Measurements from ENCODE around the gene KCNMA1. TPM values are rescaled to one million over a fixed set of nuclear protein-coding genes. Genes with fewer than 3 reads are reported as not detected.

KCNMA1 gene
- total and polyA plus RNA-seq, 10 of the 15 experiments (the other 5 are each of a cell fraction or from before 2014, with no cell fraction given), result 8.5 to 77.0 (median 21.3) TPM

DNA sequence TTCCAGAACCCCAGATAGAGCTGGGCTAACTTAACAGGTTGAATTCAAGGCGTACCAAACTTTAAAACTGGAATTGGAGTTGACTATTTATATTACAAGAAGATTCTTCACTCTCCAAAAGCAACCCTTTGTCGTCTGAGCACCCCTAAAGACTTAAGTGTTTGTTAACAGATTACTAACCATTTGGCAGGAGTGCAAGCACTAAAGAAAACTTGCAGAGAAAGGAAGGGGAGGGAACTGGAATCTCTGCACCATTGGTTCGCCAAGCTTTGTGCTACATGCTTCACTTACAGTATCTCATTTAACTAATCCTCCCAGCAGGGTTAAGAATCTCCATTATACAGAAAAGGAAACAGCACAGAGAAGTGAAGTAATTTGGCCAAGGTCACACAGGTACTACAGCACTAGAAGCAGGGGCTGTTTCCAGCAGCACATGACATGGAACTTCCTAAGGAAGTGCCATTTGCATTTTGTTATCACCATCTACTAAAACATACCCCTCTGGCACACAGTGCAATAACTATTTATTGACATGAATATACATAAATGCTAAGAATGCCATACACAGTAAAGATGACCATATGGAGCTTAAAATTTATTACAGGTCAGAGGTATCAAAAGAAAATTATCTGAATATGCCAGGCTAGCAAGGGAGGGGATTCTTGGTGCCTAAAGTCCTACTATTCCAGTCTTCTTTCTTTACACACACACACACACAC lies 201.2 kb downstream of the KCNMA1 start:
- H3K9ac ChIP-seq (ENCODE audit: control insufficient read depth, insufficient read depth, low read length), result no peak overlapping the region
- no peak overlapping the region for H3K4me3 ChIP-seq
- WGBS (ENCODE audit: insufficient coverage, insufficient replicate concordance, low lambda C conversion rate, missing lambda C conversion rate), result 10% methylated on average over 3 of the region's 3 CpGs
- H3K4me2 ChIP-seq (ENCODE audit: control insufficient read depth, insufficient read depth), result no peak overlapping the region
- no peaks in the 10 kb centered on the region for H3K27me3 ChIP-seq (replicated peaks in 1 of 2; ENCODE audit: control insufficient read depth in 2 of 2, insufficient read depth in 2 of 2, low read length in 1 of 2)
- H3K36me3 ChIP-seq (ENCODE audit: control insufficient read depth in 2 of 2, insufficient read depth in 2 of 2, low read length in 1 of 2), result no peaks in the 10 kb centered on the region
- CTCF ChIA-PET, result interaction anchor here (0.7 to 2.3 kb wide), 5 partner anchors 9 to 205 kb away, joined by 3 to 4 read pairs (median 3); no protein-coding TSS in a partner anchor
- no TSS peak for BruUV-seq (replicated peaks)
- ATAC-seq (no peak), FAIRE-seq (no peak), DNase-seq (ENCODE audit: low read depth, low spot score) (no peak)
- in situ Hi-C loops (cut with MboI), result no loop called here
- intact Hi-C loops (cut with micrococcal nuclease; ENCODE audit: unreplicated experiment), result no loop called here
- no peaks in the 10 kb centered on the region for H3K4me1 ChIP-seq (ENCODE audit: control insufficient read depth, insufficient read depth, low read length)
- POLR2A ChIA-PET, result interaction anchor here (1.6 kb wide), 1 partner anchor 10 kb away, joined by 6 read pairs; no protein-coding TSS in a partner anchor
- H3K27ac ChIP-seq (ENCODE audit: control insufficient read depth, insufficient read depth), result no peak overlapping the region
- H3K79me2 ChIP-seq (ENCODE audit: control insufficient read depth, insufficient read depth, low read length), result no peaks in the 10 kb centered on the region
- no peaks in the 10 kb centered on the region for H4K20me1 ChIP-seq (ENCODE audit: control insufficient read depth, insufficient read depth)
- RAD21 ChIA-PET (ENCODE audit: unreplicated experiment), result interaction anchor here (1.0 kb wide), 2 partner anchors 11 to 178 kb away, joined by 3 read pairs; no protein-coding TSS in a partner anchor
- SMC1A ChIA-PET (ENCODE audit: uncharacterized antibody, unreplicated experiment), result interaction anchor here (0.6 to 1.6 kb wide), 6 partner anchors 10 to 67 kb away, joined by 3 to 6 read pairs (median 4); no protein-coding TSS in a partner anchor
- H3K9me3 ChIP-seq (replicated peaks; ENCODE audit: control insufficient read depth, insufficient read depth, low read length), result no peaks in the 10 kb centered on the region
- H2AFZ ChIP-seq (ENCODE audit: control insufficient read depth, low read depth, low read length), result no peak overlapping the region
- TF ChIP-seq ATF7 (IDR thresholded peaks at IDR 0.05; ENCODE audit: low read depth) (no peak), SREBF2 (IDR thresholded peaks at IDR 0.05; ENCODE audit: low read length) (no peak), POLR2AphosphoS2 (IDR thresholded peaks at IDR 0.05; ENCODE audit: low read depth, low read length) (no peak), YY1 (IDR thresholded peaks at IDR 0.05; ENCODE audit: low read depth, low read length) (no peak), PML (IDR thresholded peaks at IDR 0.05; ENCODE audit: low read length) (no peak), GATAD2B (conservative IDR thresholded peaks at IDR 0.05; ENCODE audit: low read depth) (no peak), TCF12 (IDR thresholded peaks at IDR 0.05; ENCODE audit: low read depth, low read length) (no peak), ZZZ3 (IDR thresholded peaks at IDR 0.05; ENCODE audit: control insufficient read depth, insufficient read length, low read depth) (no peak), BACH1 (IDR thresholded peaks at IDR 0.05; ENCODE audit: borderline replicate concordance) (no peak)
- TF ChIP-seq, protein P1, sequence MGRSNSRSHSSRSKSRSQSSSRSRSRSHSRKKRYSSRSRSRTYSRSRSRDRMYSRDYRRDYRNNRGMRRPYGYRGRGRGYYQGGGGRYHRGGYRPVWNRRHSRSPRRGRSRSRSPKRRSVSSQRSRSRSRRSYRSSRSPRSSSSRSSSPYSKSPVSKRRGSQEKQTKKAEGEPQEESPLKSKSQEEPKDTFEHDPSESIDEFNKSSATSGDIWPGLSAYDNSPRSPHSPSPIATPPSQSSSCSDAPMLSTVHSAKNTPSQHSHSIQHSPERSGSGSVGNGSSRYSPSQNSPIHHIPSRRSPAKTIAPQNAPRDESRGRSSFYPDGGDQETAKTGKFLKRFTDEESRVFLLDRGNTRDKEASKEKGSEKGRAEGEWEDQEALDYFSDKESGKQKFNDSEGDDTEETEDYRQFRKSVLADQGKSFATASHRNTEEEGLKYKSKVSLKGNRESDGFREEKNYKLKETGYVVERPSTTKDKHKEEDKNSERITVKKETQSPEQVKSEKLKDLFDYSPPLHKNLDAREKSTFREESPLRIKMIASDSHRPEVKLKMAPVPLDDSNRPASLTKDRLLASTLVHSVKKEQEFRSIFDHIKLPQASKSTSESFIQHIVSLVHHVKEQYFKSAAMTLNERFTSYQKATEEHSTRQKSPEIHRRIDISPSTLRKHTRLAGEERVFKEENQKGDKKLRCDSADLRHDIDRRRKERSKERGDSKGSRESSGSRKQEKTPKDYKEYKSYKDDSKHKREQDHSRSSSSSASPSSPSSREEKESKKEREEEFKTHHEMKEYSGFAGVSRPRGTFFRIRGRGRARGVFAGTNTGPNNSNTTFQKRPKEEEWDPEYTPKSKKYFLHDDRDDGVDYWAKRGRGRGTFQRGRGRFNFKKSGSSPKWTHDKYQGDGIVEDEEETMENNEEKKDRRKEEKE (IDR thresholded peaks at IDR 0.05), result no peak
- TF ChIP-seq, protein P2, sequence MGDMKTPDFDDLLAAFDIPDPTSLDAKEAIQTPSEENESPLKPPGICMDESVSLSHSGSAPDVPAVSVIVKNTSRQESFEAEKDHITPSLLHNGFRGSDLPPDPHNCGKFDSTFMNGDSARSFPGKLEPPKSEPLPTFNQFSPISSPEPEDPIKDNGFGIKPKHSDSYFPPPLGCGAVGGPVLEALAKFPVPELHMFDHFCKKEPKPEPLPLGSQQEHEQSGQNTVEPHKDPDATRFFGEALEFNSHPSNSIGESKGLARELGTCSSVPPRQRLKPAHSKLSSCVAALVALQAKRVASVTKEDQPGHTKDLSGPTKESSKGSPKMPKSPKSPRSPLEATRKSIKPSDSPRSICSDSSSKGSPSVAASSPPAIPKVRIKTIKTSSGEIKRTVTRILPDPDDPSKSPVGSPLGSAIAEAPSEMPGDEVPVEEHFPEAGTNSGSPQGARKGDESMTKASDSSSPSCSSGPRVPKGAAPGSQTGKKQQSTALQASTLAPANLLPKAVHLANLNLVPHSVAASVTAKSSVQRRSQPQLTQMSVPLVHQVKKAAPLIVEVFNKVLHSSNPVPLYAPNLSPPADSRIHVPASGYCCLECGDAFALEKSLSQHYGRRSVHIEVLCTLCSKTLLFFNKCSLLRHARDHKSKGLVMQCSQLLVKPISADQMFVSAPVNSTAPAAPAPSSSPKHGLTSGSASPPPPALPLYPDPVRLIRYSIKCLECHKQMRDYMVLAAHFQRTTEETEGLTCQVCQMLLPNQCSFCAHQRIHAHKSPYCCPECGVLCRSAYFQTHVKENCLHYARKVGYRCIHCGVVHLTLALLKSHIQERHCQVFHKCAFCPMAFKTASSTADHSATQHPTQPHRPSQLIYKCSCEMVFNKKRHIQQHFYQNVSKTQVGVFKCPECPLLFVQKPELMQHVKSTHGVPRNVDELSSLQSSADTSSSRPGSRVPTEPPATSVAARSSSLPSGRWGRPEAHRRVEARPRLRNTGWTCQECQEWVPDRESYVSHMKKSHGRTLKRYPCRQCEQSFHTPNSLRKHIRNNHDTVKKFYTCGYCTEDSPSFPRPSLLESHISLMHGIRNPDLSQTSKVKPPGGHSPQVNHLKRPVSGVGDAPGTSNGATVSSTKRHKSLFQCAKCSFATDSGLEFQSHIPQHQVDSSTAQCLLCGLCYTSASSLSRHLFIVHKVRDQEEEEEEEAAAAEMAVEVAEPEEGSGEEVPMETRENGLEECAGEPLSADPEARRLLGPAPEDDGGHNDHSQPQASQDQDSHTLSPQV (IDR thresholded peaks at IDR 0.05), result no peak
- TF ChIP-seq, protein P3, sequence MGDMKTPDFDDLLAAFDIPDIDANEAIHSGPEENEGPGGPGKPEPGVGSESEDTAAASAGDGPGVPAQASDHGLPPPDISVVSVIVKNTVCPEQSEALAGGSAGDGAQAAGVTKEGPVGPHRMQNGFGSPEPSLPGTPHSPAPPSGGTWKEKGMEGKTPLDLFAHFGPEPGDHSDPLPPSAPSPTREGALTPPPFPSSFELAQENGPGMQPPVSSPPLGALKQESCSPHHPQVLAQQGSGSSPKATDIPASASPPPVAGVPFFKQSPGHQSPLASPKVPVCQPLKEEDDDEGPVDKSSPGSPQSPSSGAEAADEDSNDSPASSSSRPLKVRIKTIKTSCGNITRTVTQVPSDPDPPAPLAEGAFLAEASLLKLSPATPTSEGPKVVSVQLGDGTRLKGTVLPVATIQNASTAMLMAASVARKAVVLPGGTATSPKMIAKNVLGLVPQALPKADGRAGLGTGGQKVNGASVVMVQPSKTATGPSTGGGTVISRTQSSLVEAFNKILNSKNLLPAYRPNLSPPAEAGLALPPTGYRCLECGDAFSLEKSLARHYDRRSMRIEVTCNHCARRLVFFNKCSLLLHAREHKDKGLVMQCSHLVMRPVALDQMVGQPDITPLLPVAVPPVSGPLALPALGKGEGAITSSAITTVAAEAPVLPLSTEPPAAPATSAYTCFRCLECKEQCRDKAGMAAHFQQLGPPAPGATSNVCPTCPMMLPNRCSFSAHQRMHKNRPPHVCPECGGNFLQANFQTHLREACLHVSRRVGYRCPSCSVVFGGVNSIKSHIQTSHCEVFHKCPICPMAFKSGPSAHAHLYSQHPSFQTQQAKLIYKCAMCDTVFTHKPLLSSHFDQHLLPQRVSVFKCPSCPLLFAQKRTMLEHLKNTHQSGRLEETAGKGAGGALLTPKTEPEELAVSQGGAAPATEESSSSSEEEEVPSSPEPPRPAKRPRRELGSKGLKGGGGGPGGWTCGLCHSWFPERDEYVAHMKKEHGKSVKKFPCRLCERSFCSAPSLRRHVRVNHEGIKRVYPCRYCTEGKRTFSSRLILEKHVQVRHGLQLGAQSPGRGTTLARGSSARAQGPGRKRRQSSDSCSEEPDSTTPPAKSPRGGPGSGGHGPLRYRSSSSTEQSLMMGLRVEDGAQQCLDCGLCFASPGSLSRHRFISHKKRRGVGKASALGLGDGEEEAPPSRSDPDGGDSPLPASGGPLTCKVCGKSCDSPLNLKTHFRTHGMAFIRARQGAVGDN (IDR thresholded peaks at IDR 0.05), result no peak
